Measurements from ENCODE around the gene TBX3.

The TBX3 gene

DNA sequence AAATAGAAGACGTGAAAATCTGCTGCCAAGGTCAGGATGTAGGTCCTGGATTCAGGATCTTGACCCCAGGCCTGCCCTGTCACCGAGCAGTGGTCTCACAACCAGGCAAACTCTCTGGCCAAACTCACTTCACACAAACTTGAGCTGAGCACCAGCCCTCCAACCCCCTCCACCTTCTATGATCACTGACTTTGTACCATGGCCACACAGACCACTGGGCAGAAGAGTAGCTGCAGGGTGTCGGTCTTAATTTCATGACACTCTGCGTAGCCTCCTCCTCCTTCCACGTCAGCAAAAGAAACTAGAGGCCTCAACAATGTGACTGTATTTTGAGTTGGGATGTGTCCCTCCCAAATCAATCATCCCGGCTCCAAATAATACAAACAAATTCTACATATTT, 7.2 kb upstream of the TBX3 start:
- H3K4me3 ChIP-seq (ENCODE audit: low read length), result no peak overlapping the region
- DNase-seq (ENCODE audit: low read depth), result no peak
- TF ChIP-seq, protein P1, sequence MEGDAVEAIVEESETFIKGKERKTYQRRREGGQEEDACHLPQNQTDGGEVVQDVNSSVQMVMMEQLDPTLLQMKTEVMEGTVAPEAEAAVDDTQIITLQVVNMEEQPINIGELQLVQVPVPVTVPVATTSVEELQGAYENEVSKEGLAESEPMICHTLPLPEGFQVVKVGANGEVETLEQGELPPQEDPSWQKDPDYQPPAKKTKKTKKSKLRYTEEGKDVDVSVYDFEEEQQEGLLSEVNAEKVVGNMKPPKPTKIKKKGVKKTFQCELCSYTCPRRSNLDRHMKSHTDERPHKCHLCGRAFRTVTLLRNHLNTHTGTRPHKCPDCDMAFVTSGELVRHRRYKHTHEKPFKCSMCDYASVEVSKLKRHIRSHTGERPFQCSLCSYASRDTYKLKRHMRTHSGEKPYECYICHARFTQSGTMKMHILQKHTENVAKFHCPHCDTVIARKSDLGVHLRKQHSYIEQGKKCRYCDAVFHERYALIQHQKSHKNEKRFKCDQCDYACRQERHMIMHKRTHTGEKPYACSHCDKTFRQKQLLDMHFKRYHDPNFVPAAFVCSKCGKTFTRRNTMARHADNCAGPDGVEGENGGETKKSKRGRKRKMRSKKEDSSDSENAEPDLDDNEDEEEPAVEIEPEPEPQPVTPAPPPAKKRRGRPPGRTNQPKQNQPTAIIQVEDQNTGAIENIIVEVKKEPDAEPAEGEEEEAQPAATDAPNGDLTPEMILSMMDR (conservative IDR thresholded peaks at IDR 0.05; ENCODE audit: low read length), result no peak

DNA sequence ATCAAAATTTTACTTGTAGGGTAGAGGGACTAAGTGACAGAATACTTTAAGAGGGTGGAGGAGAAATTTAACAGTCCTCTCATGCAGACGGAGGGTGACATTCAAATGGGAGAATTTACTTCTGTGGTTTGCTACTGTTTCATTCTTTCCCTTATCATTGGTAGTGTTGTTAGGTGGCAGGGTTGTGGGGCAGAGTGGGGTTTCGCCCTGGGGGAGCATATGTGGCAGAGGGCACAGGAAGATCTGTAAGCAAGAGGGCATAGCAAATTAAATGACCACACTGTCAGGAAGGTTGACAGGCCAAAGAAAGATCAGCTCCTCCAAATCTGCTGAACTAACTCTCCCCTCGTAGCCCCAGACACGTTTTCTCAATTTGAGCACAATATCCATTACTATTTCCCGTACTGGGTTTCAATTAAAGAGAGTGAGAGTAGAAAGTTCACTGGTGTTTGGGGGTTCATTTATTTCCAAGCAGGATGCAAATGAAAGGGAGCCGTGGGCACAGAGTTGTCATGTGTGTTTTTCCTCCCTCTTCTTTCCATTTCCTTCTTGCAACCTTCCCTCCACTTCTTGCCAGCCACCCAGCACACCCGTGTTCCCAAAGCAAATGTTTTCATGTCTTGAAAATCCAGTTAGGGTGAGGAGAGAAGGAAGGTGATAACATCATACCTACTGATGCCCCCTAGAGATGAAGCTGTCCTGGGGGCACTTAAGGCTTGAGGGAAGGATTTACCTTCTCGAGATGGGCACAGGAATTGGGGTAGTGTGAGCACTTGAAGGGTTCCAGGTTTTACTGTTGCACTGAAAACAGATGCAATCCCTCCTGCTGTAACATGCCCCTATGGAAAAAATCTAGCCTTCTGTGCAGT, 6.5 kb upstream of the TBX3 start:
- H3K4me3 ChIP-seq (ENCODE audit: low read length), result no peak overlapping the region
- DNase-seq (ENCODE audit: low read depth), result no peak
- TF ChIP-seq, protein P1 (conservative IDR thresholded peaks at IDR 0.05; ENCODE audit: low read length), result no peak

DNA sequence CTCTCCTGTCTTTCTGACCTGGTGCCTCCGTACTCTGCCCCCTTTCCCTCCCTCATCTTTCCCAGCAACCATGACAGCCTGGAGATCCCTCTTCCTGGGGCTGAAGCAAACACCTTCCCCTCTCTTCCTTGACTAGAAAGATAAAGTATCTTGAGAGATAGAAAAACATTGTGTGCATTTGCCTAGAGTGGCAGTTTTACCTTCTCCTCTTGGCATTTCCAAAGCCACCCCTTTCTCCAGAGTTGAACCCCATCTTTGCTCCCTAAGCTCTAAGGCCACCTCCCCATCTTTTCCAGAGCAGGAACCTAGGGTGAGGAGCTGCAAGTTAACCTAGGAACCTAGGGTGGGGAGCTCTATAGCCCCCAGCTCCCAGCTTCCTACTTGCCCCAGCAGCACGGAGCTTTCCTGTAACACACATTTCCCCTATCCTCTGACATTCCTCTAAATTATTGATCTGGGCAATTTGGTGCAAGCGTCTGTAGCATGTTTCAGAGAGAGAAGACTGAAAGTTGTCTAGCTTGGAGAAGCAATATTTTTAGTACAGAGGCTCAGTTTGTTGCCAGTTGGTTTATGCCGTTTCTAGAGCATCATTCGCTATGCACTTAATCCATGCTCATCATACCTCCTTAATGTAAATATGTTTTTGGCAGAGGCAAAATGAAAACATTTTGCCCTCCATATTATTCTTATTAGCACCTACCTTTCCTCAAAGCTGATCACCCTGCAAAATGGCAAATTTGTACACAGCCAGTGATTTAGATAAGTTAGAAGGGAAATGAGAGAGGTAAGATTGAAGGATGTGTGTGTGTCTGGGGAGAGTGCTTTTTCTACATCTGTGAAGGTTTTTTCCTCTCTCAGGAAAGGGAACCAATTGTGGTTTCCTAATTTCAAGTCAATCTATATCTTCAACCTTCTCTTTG, 5.4 kb upstream of the TBX3 start:
- TF ChIP-seq, protein P1 (conservative IDR thresholded peaks at IDR 0.05; ENCODE audit: low read length), result no peak
- no peak overlapping the region for H3K4me3 ChIP-seq (ENCODE audit: low read length)
- no peak for DNase-seq (ENCODE audit: low read depth)

DNA sequence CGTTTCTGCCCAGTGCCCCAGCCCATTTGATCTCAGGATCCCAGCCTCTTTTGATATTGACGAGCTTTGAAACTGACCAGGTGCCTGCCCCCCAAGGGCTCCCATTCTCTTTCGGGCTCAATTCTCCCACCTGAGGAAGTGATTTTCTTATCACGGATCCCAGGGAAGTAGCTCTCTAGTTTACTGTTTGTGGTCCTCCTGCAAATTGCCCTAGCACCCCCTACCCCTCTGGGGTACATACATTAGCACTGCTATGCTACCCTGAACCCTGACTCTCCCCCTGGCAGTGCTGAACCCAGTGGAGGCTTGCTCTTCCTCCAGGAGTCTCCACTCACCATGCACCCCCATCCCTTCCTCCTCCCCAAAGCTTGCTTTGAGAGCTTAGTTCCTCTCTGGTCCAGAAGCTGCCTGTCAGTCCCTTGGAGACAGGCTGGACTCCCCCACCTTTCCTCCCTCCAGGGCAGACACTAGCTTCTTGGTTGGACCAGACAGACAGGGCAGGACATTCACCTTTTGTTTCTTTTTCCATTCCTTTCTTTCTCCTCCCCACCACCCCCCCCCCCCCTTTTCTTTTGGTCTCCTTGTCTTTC, 4.4 kb upstream of the TBX3 start:
- no peak for DNase-seq (ENCODE audit: low read depth)
- no peak overlapping the region for H3K4me3 ChIP-seq (ENCODE audit: low read length)
- TF ChIP-seq, protein P1 (conservative IDR thresholded peaks at IDR 0.05; ENCODE audit: low read length), result no peak

DNA sequence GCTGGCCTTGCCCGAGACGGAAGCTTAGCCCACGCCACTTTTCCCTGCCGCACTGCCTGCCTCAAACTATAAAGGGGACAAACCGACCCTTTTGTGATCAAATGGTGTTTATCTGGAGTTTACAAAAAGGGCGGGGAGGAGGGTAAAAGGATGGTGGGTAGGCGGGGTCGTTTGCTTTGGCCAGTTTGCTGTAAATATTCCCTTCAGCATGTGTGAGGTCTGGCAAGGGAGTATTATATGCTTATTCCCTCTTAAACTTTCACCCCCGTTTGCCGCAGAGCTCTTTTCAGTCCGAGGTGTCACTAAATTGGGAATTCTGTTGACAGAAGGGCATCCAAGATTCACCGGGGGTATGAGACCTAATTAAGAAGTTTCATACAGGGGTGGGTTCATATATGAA, 3.8 kb upstream of the TBX3 start:
- H3K4me3 ChIP-seq (ENCODE audit: low read length), result no peak overlapping the region
- no peak for DNase-seq (ENCODE audit: low read depth)
- TF ChIP-seq, protein P1 (conservative IDR thresholded peaks at IDR 0.05; ENCODE audit: low read length), result no peak

DNA sequence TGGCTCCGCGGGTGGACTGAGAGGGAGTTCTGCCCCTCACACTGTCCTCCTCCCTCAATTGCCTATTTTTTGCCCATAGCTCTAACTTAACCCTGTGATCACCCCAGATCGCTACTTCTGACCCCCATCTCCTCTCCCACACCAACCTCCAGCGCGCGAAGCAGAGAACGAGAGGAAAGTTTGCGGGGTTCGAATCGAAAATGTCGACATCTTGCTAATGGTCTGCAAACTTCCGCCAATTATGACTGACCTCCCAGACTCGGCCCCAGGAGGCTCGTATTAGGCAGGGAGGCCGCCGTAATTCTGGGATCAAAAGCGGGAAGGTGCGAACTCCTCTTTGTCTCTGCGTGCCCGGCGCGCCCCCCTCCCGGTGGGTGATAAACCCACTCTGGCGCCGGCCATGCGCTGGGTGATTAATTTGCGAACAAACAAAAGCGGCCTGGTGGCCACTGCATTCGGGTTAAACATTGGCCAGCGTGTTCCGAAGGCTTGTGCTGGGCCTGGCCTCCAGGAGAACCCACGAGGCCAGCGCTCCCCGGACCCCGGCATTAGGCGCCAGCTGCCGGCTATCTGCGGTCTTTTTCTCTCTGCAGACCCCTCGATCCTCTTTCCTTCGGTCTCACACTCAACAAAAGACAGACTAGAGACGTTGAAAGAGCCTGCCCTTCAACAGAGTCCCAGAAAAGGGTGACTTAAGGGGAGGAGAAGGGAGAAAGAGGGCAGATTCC, 3.0 kb upstream of the TBX3 start:
- TF ChIP-seq, protein P1 (conservative IDR thresholded peaks at IDR 0.05; ENCODE audit: low read length), result no peak
- DNase-seq (ENCODE audit: low read depth), result no peak
- H3K4me3 ChIP-seq (ENCODE audit: low read length), result no peak overlapping the region

Data from AG10803 (cell line).